HG03439 (cell line): ENCODE data around the gene KLHL14.

Experiments
- ATAC-seq: cut with Tn5 transposase; IDR thresholded peaks from one replicate; pipeline ENCODE4 v1.9.1; 2021; ENCODE audit warnings: mild to moderate bottlenecking, moderate library complexity; ENCODE audit not compliant: unreplicated experiment

KLHL14 gene

GRCh38 chr18:32730068-32730467 is 42.8 kb downstream of the KLHL14 start:
- ATAC-seq = no peak

DNA sequence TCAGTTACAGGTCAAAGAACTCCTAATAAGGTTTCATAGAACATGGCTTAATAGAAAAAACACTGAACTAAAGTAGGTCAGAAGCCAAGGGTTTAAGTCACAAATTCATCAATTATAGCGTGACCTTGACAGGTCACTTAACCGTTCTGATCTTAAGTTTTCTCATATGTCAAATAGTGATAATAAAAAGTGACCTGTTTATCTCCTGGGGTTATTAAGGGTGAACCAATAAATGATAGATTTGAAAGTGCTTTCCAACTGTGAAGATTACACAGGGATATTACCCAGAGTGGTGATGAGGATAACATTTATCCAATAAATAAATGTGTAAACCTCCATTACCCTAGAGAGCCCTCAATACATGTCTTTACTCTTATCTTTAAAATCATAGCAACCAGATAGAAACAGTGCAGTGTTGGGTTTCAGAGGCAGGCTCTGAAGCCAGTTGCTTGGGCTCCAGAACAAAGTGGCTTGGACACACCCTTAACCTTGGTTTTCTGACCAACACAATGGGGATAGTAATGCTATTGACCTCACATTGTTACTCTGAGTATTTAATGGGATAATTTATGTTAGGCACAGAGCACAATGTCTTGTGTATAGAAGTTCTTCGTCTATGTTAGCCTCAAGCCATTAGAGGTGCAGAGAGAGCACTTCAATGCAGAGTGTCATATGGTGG is 48.6 kb downstream of the KLHL14 start:
- no peak for ATAC-seq

DNA sequence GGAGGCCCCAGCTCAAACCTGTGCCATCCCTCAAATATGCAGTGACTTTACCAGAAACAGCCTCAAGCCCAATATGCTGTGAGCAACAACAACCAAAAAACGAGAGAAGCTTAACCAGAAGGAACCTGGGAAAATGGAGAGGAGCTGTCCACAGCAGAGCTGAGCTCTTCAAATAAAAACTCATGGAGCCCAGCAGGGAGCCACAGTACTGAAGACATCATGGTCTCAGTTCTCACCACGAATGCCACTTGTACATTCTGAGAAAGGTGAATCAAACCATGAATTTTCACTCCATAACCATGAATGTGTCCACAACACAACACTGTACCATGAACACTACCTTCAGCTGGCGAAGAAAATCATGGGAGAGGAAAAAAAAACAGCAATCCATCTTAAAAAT is 50.5 kb downstream of the KLHL14 start:
- no peak for ATAC-seq

DNA sequence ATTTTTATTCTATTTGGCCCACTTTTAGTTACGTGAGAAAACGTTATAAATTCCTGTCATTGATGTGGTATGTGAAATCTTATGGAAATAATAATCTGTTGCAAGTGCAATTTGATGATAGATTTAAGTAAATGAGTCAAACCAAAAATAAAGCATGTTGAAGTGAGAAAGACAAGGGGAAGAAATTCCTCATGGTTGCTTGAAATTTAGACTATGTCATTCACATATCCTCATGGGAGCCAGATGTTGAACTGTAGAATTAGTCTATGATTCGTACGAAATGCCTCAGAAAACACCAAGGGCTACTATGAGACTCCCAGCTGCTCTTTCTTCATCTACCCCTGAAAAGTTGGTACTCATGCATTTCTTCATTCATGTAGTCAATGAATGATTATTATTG is 55.7 kb downstream of the KLHL14 start:
- ATAC-seq = no peak

DNA sequence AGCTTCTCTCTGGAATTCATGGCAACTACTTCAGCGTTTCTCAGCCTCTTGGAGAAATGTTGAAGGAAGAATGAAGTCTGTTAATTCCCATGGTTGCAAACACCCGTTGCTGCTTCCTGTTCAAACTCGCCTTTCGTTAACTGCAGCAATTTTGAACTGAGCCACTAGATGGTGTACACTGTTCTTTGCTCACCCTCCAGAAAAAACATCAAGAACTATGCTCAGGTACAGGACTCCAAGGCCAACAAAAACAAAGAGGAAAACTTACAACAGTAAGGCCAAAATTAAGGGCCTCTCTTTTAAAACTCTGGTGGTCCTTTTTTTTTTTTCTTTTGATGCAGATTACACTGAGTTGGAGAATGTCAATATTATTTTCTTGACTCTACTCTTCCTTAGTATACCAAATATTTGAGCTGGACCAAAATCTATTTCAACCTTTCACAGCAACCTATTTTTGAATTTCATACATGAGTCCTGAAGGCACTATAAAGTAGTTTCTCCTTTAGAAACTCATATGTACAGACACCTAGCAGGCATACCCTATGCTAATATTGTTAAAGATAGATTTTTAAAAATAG is 58.2 kb downstream of the KLHL14 start:
- ATAC-seq = peak; percentile 90

DNA sequence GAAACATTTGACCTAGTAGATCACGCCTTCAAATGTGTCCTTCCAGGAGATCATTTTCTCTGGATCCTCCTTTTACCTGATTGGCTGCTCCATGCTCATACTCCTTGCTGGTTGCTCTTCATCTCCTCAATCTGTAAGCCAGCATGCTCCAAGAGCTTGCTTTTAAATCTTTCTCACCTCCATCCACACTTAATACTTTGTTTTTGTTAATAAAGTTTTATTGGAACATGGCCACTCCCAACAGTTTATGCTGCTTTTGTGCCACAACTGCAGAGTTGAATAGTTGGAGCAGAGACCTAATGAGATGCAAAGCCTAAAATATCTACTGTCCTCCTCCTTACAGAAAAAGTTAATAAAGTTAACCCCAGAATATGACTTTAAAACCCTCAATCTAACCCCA is 60.0 kb downstream of the KLHL14 start:
- ATAC-seq = no peak

- no peak for ATAC-seq
Observed at GRCh38 chr18:32711862-32712261, 61.0 kb downstream of the KLHL14 start.

GRCh38 chr18:32707586-32707985 is 65.2 kb downstream of the KLHL14 start:
- ATAC-seq = no peak

GRCh38 chr18:32707147-32707546 is 65.7 kb downstream of the KLHL14 start:
- no peak for ATAC-seq

GRCh38 chr18:32701313-32701712 is 71.5 kb downstream of the KLHL14 start:
- no peak for ATAC-seq

GRCh38 chr18:32698153-32698552 is 74.7 kb downstream of the KLHL14 start:
- no peak for ATAC-seq

GRCh38 chr18:32696376-32696775 is 76.4 kb downstream of the KLHL14 start:
- no peak for ATAC-seq

DNA sequence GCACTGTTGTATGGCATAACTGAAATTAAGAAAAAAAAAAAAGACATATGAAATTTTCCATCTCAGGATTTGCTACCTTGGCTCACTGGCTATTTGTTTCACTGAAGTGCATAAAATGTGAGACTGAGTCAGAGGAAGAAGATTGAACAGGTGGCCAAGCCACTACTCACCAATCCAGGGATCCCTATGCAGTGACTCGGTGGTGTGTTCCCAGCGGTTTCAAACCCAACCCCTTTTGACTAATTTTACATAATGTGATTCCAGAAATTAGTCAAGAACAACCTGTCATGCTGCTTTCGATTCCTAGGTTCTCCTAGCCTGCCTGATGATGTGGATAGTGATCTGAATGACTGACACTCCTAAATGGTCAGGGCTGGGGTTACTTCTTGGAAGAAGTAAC is 77.3 kb downstream of the KLHL14 start:
- no peak for ATAC-seq

- no peak for ATAC-seq
Observed at GRCh38 chr18:32688821-32689220, 84.0 kb downstream of the KLHL14 start.

GRCh38 chr18:32684940-32685339 is 87.9 kb downstream of the KLHL14 start:
- no peak for ATAC-seq

- ATAC-seq = no peak
Observed at GRCh38 chr18:32684096-32684495, 88.7 kb downstream of the KLHL14 start.

DNA sequence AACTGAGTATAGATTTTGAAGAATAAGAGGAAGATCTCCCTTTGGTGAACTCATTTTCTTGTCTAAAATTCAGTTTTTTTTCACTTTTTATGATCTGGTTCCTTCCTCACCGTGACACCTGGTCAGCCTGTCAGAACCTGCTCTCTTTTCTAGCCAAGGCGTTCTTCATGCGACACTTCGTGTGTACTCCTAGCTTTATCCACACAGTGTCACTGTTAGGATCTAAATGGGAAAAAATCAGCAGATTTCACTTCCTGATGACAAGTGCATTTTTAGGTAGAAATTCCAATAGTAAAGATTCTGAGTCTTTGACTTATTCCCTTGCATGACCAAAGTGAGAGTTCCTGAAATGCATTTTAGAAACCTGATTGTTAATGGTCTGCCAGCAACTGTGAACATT is 89.8 kb downstream of the KLHL14 start:
- ATAC-seq = no peak

DNA sequence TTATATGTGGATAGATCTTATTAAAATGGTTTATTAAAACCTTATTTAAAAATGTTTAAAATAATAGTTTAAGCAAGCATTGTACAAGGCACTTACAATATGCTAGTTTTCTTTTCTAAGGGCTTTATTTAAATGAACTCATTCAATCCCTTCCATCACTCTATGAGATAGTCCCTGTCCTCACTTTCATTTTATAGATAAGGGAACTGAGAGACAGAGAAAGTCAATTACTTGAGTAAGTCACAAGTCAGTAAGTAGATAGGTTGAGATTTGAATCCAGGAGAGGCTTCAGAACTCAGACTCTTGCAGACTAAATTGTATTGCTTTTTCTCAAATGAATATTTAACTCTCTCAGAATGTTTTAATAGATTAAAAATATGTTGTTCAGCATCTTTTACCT is 95.2 kb downstream of the KLHL14 start:
- ATAC-seq = no peak

DNA sequence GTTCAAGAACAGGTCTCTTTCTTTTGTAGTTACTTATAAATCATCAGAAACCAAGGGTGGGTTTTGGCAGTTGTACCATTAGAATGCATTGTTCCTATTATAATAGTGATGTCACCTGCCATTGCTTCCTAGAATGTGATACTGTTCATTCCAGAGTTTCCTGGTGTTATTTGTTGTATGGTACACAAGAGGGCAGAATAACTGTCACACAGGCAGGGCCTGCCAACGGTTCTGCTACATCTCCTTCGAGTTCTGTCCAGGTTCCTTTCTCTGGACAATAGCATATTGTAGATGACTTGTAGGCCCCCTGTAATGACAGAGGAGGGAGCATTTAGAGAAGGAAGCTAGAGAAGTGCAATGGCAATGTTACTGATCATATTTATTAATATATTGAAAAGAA is 98.3 kb downstream of the KLHL14 start:
- no peak for ATAC-seq

DNA sequence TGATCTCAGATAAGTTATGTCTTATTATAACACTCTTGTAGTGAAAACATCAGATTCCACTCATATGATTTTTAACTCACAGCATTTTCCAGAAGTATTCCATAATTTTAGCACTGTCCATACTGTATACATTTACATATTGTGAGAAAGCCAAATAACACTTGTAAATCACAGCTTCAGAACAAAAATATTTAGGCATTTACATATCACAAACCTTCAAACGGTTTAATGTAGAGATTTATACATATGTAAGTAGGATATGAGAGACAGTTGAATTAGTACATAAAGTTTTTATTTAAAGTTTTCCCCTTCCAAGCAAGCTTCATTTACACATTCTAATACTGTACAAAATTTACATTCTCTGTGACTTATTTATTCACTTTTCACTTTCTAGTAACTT is 100.4 kb downstream of the KLHL14 start:
- no peak for ATAC-seq

DNA sequence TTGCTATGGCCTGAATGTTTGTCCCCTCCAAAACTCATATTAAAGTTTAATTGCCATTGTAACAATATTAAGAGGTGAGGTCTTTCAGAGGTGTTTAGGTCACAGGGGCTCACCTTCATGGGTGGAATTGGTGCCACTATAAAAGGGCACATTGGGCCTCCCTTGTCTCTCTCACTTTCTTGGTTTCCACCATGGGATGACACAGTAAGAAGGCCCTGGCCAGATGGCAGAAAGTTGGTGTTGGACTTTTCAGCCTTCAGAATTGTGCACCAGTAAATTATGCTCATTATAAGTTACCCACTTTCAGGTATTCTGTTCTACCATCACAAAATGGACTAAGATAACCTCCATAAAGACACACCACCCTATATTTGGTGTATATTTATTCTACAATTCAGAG is 102.1 kb downstream of the KLHL14 start:
- no peak for ATAC-seq

DNA sequence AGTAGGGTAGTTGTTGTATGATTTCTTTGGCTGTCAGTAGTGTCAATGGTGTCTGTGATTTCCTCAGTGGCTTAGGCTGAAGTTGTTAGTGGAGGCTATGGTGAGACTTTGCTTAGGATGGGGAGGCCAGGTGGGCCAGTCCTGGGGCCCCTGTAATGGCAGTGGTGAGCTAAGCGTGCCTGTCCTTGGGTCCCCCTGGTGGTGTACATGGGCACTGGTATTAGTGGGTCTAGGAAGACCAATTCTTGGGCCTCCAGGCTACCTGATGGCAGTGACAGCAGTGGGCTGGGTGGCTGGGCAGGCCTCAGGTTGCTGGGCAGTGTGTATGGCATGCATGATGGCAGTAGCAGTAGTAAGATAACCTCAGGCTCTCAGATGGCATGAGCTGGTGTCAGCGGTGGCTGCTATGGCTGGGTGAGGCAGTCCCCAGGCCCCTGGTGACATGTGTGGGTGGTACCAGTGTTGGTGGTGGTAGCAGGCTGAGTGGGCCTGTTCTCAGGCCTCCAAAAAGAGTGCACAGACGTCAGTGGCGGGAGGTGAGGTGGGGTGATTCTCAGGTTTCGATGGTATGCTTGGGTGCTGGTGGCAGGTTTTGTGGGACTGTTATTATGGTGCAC is 103.2 kb downstream of the KLHL14 start:
- ATAC-seq = no peak

DNA sequence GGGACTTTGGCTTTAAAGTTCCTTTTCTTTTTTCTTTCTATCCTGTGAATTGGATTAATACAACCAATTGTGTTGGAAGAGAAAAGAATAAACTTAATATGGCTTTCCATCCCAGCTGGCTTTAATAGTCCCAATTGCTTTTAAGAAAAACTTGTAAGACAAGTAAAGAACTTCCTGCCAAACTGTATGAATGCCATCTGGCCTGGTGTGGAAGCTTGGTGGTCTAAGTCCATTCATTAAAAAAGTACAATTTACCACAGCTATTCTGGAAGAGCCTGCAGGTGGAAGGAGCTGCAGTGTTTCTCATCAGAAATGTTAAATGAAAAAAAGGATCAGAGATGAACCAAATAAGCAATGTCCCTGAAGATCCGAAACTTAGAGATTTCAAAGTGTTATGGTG is 103.9 kb downstream of the KLHL14 start:
- ATAC-seq = no peak
